Measurements from ENCODE around the gene DYNC1H1.

- TF ChIP-seq, protein P1, sequence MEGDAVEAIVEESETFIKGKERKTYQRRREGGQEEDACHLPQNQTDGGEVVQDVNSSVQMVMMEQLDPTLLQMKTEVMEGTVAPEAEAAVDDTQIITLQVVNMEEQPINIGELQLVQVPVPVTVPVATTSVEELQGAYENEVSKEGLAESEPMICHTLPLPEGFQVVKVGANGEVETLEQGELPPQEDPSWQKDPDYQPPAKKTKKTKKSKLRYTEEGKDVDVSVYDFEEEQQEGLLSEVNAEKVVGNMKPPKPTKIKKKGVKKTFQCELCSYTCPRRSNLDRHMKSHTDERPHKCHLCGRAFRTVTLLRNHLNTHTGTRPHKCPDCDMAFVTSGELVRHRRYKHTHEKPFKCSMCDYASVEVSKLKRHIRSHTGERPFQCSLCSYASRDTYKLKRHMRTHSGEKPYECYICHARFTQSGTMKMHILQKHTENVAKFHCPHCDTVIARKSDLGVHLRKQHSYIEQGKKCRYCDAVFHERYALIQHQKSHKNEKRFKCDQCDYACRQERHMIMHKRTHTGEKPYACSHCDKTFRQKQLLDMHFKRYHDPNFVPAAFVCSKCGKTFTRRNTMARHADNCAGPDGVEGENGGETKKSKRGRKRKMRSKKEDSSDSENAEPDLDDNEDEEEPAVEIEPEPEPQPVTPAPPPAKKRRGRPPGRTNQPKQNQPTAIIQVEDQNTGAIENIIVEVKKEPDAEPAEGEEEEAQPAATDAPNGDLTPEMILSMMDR (IDR thresholded peaks at IDR 0.05), result no peak
- no peak for TF ChIP-seq EZH2 (IDR thresholded peaks at IDR 0.05; ENCODE audit: borderline replicate concordance, insufficient read depth, low read depth, low read length, poor library complexity, severe bottlenecking)
Measured at GRCh38 chr14:101926620-101927019, 37.8 kb upstream of the DYNC1H1 start.
